Epithelial cell of prostate (primary cell): Measurements from ENCODE around the gene OR51B4.
A peak's percentile ranks its signal among the peaks of the same experiment; 100 is the strongest.
"Not testable (repeated sequence)": the region's sequence is repeated elsewhere in the genome, so short reads cannot be mapped to it uniquely, and the experiment has no call there.

Experiments
- DNase-seq: peaks from one replicate; pipeline ENCODE4 v3.0.0-alpha.2; 2011; ENCODE audit warnings: low read depth, low spot score
- H3K27ac ChIP-seq: fragments of 450-650 bp; 2 replicates; pipeline ENCODE4 v1.5.1; 2017; ENCODE audit warnings: mild to moderate bottlenecking

Gene OR51B4

GRCh38 chr11:5297721-5298323, 3.9 kb downstream of the OR51B4 start:
- no peak overlapping the region for H3K27ac ChIP-seq
- DNase-seq = no peak

GRCh38 chr11:5294342-5294995, 7.3 kb downstream of the OR51B4 start:
- DNase-seq, H3K27ac ChIP-seq: not testable (repeated sequence)

- DNase-seq = no peak
- H3K27ac ChIP-seq = no peak overlapping the region
These were observed 8.7 kb downstream of the OR51B4 start for GRCh38 chr11:5293028-5293427.

GRCh38 chr11:5291207-5291838, 10.4 kb downstream of the OR51B4 start:
- DNase-seq = no peak
- no peak overlapping the region for H3K27ac ChIP-seq

GRCh38 chr11:5290106-5290505, 11.6 kb downstream of the OR51B4 start:
- DNase-seq = no peak
- H3K27ac ChIP-seq = peak overlapping the region; percentile 34

GRCh38 chr11:5289696-5290095, 12.1 kb downstream of the OR51B4 start:
- peak overlapping the region; percentile 34 for H3K27ac ChIP-seq
- DNase-seq = no peak

GRCh38 chr11:5288906-5289550, 12.7 kb downstream of the OR51B4 start:
- no peak for DNase-seq
- peak overlapping the region; percentile 34 for H3K27ac ChIP-seq

- H3K27ac ChIP-seq = peak overlapping the region; percentile 95
- no peak for DNase-seq
These were observed 13.4 kb downstream of the OR51B4 start for GRCh38 chr11:5288108-5288905.

GRCh38 chr11:5286901-5287300, 14.8 kb downstream of the OR51B4 start:
- no peak for DNase-seq
- peak overlapping the region; percentile 95 for H3K27ac ChIP-seq

GRCh38 chr11:5286351-5286750, 15.4 kb downstream of the OR51B4 start:
- no peak for DNase-seq
- peak overlapping the region; percentile 95 for H3K27ac ChIP-seq

- DNase-seq = peak; percentile 75
- peak overlapping the region; percentile 95 for H3K27ac ChIP-seq
These were observed 15.9 kb downstream of the OR51B4 start for GRCh38 chr11:5285703-5286340.

GRCh38 chr11:5284637-5285036, 17.1 kb downstream of the OR51B4 start:
- peak overlapping the region; percentile 95 for H3K27ac ChIP-seq
- DNase-seq = no peak

GRCh38 chr11:5283882-5284281, 17.9 kb downstream of the OR51B4 start:
- DNase-seq = no peak
- no peak overlapping the region for H3K27ac ChIP-seq

- no peak for DNase-seq
- no peak overlapping the region for H3K27ac ChIP-seq
These were observed 18.7 kb downstream of the OR51B4 start for GRCh38 chr11:5283086-5283485.

GRCh38 chr11:5282628-5283027, 19.1 kb downstream of the OR51B4 start:
- no peak for DNase-seq
- no peak overlapping the region for H3K27ac ChIP-seq

GRCh38 chr11:5281596-5281995, 20.1 kb downstream of the OR51B4 start:
- no peak overlapping the region for H3K27ac ChIP-seq
- no peak for DNase-seq

GRCh38 chr11:5280582-5281102, 21.1 kb downstream of the OR51B4 start:
- H3K27ac ChIP-seq = peak overlapping the region; percentile 36
- DNase-seq = peak; percentile 92

- DNase-seq = no peak
- peak overlapping the region; percentile 12 for H3K27ac ChIP-seq
These were observed 22.2 kb downstream of the OR51B4 start for GRCh38 chr11:5279471-5280090.

GRCh38 chr11:5277807-5278382, 23.9 kb downstream of the OR51B4 start:
- no peak overlapping the region for H3K27ac ChIP-seq
- no peak for DNase-seq
